ENCODE measurements around the gene MTA1. TPM values are rescaled to one million over a fixed set of nuclear protein-coding genes. Genes with fewer than 3 reads are reported as not detected.

Gene MTA1
- total and polyA plus RNA-seq, 11 donors: 71.8 to 191 (median 109) TPM

DNA sequence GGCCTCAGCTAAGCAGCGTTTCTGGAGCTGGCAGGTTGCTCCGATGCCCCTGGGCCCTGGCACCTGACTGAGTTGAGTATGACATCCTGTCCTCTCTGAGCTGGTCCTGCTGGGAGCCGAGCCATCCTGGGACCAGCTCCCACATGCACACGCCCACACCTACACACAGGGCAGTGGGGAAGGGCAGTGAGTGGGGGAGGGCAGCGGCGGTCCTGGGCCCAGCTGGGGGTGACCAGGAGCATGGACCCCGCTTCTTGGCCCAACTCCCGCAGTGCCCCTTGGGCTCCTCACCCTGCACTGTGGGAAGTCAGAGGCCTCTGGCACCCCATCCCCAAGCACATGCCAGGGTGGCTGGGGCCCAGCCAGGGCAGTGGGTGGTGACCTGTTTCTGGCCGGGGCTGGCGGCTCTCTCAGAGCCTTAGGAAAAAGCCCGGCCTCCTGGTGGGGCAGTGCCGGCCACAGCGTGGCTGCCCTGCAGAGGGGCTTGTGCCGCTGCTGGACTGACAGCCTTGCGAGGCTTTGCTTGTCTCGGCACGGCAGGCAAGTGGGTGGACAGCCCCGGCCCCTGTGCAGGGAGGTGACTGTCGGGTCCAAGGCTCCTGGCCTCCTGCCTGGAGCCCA is 49.1 kb downstream of the MTA1 start:
- intact Hi-C loops (cut with DNase I): no loop called here
- Histone ChIP-seq H3K27me3 (peaks cover 0 to 4% (median 0%) of the 10 kb centered on the region in 9 donors), H3K9me3 (no peaks in the 10 kb centered on the region), H3K36me3 (peaks cover 0 to 39% (median 21%) of the 10 kb centered on the region in 9 donors), H3K4me3 (peak overlapping the region in 3 of 12 donors; percentile 1 to 33 (median 32)), H3K4me1 (peaks cover 0 to 89% (median 74%) of the 10 kb centered on the region in 12 donors), H3K27ac (peak overlapping the region; percentile 87 to 100 (median 97))
- WGBS, 4 donors: 16 to 40% (median 36%) methylated on average over 11 to 19 of the region's 19 CpGs
- ATAC-seq: peak; percentile 2 to 13 (median 8)
- TF ChIP-seq, protein P1, sequence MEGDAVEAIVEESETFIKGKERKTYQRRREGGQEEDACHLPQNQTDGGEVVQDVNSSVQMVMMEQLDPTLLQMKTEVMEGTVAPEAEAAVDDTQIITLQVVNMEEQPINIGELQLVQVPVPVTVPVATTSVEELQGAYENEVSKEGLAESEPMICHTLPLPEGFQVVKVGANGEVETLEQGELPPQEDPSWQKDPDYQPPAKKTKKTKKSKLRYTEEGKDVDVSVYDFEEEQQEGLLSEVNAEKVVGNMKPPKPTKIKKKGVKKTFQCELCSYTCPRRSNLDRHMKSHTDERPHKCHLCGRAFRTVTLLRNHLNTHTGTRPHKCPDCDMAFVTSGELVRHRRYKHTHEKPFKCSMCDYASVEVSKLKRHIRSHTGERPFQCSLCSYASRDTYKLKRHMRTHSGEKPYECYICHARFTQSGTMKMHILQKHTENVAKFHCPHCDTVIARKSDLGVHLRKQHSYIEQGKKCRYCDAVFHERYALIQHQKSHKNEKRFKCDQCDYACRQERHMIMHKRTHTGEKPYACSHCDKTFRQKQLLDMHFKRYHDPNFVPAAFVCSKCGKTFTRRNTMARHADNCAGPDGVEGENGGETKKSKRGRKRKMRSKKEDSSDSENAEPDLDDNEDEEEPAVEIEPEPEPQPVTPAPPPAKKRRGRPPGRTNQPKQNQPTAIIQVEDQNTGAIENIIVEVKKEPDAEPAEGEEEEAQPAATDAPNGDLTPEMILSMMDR (IDR thresholded peaks at IDR 0.05): peak in 1 of 12 donors; percentile 7
- TF ChIP-seq POLR2A (IDR thresholded peaks at IDR 0.05): no peak
- peak in 4 of 5 donors; percentile 64 to 86 (median 77) for DNase-seq

DNA sequence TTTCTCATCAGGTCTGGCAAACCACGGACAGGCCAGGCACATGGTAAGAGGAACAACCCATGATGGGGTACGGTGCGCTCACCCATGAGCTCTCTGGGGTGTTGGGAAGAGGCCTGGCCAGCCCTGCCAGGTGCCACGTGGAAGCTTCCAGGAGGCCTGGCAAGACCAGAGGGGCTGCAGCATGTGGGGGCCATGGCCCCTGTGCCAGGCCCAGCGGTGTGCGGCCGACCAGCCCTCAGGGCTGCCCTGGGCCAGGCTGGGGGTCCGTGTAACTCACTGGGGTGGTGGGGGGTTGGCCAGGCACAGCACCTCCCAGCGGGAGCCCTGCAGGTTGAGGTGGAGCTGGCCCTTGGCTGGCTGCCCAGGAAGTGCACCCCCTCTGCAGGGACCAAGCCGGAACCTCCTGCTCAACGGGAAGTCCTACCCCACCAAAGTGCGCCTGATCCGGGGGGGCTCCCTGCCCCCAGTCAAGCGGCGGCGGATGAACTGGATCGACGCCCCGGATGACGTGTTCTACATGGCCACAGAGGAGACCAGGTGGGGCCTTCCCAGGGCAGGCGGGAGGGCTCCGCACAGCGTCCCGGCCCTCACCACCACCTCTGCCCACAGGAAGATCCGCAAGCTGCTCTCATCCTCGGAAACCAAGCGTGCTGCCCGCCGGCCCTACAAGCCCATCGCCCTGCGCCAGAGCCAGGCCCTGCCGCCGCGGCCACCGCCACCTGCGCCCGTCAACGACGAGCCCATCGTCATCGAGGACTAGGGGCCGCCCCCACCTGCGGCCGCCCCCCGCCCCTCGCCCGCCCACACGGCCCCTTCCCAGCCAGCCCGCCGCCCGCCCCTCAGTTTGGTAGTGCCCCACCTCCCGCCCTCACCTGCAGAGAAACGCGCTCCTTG is 50.1 kb downstream of the MTA1 start:
- peak overlapping the region in 5 of 12 donors; percentile 10 to 33 (median 28) for H3K4me3 ChIP-seq
- DNase-seq (peak in 4 of 5 donors; percentile 64 to 85 (median 74)), ATAC-seq (no peak)
- peak overlapping the region; percentile 87 to 100 (median 97) for H3K27ac ChIP-seq
- TF ChIP-seq, protein P1 (IDR thresholded peaks at IDR 0.05): no peak
- no peaks in the 10 kb centered on the region for H3K9me3 ChIP-seq
- H3K4me1 ChIP-seq: peaks cover 0 to 91% (median 76%) of the 10 kb centered on the region in 12 donors
- H3K27me3 ChIP-seq: peaks cover 0 to 6% (median 0%) of the 10 kb centered on the region in 9 donors
- H3K36me3 ChIP-seq: peaks cover 0 to 30% (median 12%) of the 10 kb centered on the region in 9 donors
- 44 to 67% (median 55%) methylated on average over 24 to 54 of the region's 54 CpGs for WGBS, 4 donors
- intact Hi-C loops (cut with DNase I): no loop called here

DNA sequence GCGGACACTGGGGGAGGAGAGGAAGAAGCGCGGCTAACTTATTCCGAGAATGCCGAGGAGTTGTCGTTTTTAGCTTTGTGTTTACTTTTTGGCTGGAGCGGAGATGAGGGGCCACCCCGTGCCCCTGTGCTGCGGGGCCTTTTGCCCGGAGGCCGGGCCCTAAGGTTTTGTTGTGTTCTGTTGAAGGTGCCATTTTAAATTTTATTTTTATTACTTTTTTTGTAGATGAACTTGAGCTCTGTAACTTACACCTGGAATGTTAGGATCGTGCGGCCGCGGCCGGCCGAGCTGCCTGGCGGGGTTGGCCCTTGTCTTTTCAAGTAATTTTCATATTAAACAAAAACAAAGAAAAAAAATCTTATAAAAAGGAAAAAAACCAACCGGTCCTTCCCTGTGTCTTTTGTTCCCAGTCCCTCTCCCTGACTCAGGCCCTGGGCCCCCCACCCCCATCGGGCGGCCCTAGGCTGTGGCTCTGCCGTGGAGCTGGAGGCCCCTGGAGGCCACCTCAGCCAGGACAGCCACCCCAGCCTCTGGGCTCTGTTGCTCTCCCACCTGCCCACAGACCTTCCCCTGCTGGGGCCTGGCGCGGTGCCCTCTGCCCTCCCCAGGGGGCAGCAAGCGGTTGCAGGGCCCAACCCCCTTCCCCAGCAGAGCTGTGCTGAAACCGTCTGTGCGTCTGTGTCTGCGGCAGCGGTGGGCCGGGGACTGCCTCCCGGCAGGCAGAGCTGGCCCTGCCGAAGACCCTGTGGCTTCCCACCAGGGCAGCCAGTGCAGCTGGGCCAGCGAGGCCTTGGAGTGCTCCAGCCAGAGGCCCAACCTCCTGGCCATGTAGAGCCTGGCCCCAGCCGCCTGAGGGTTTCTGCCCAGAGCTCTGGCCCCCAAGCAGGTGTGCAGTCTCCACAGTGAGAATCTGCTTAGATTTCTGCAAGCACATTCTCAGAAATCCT is 51.0 kb downstream of the MTA1 start:
- Histone ChIP-seq H3K27me3 (peaks cover 0 to 15% (median 0%) of the 10 kb centered on the region in 9 donors), H3K4me3 (peak overlapping the region in 8 of 12 donors; percentile 1 to 33 (median 16)), H3K9me3 (no peaks in the 10 kb centered on the region), H3K27ac (peak overlapping the region; percentile 87 to 100 (median 97)), H3K36me3 (peaks cover 0 to 22% (median 3%) of the 10 kb centered on the region in 9 donors), H3K4me1 (peaks cover 0 to 84% (median 70%) of the 10 kb centered on the region in 12 donors)
- no peak for TF ChIP-seq POLR2A (IDR thresholded peaks at IDR 0.05)
- TF ChIP-seq, protein P1 (IDR thresholded peaks at IDR 0.05): no peak
- no peak for DNase-seq
- no peak for ATAC-seq
- intact Hi-C loops (cut with DNase I): no loop called here
- 55 to 66% (median 59%) methylated on average over 25 to 34 of the region's 34 CpGs for WGBS, 4 donors

Data from heart left ventricle (tissue), 16 donors.